ENCODE results near the gene STUM. TPM values are rescaled to one million over a fixed set of nuclear protein-coding genes. Genes with fewer than 3 reads are reported as not detected.

The STUM gene
- total and polyA plus RNA-seq, 2 experiments from 2014 or later: 0.23 to 1.3 TPM

GRCh38 chr1:226566234-226566633, 17.7 kb downstream of the STUM start (continued):
- no peak for TF ChIP-seq ZNF331 (CRISPR knock-in tag; IDR thresholded peaks at IDR 0.05; ENCODE audit: low read depth)
- TF ChIP-seq EZH2 (IDR thresholded peaks at IDR 0.05; ENCODE audit: low read depth, unreplicated experiment): no peak
- no peak for TF ChIP-seq CREB1 (CRISPR knock-in tag; IDR thresholded peaks at IDR 0.05; ENCODE audit: low read depth)

DNA sequence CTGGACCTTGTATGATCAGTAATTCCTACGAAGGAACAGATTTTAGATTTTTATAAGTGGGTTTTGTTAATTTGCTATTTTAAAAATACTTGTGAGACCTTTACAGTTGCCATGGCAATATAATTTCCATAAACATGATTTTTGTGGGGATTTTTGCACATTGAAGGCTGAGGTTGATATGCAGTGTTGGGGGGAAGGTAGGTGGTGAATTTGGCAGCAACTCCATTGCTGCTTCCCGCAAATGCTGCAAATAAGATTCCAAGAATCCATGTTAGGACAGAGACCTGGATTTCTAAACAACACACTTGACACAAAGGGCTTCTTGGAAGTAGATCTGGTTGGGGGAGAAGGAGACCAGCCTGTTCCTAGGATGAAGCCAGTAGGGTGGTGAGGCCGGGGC, 18.2 kb downstream of the STUM start:
- Histone ChIP-seq H3K79me2 (replicated peaks; ENCODE audit: insufficient read depth) (no peaks in the 10 kb centered on the region), H3K9me2 (ENCODE audit: insufficient read depth) (0 out of 2 replicates have a peak, but pooled peaks cover 7% of the 10 kb centered on the region), H3K4me1 (ENCODE audit: insufficient read depth) (no peaks in the 10 kb centered on the region), H3K36me3 (ENCODE audit: insufficient read depth) (no peaks in the 10 kb centered on the region), H3K27me3 (ENCODE audit: insufficient read depth) (no peaks in the 10 kb centered on the region), H3F3A (replicated peaks; ENCODE audit: low read depth) (no peaks in the 10 kb centered on the region), H3K4me3 (no peak overlapping the region), H4K20me1 (replicated peaks; ENCODE audit: insufficient read depth) (no peaks in the 10 kb centered on the region), H3K27ac (ENCODE audit: low read depth) (no peak overlapping the region), H2AFZ (no peak overlapping the region), H3K4me2 (no peak overlapping the region)
- H3K36me3 Mint-ChIP-seq (ENCODE audit: low read depth): no peaks in the 10 kb centered on the region
- no peak overlapping the region for H3K4me3 Mint-ChIP-seq
- TF ChIP-seq JUNB (IDR thresholded peaks at IDR 0.05; ENCODE audit: unreplicated experiment) (no peak), STAT1 (IDR thresholded peaks at IDR 0.05; ENCODE audit: unreplicated experiment) (no peak)
- no peak for DNase-seq (ENCODE audit: low spot score)
- peaks cover 19% of the 10 kb centered on the region for H3K4me1 Mint-ChIP-seq
- H3K27ac Mint-ChIP-seq: no peak overlapping the region
- no peak for ATAC-seq
- H3K9me3 Mint-ChIP-seq: no peaks in the 10 kb centered on the region
- H3K27me3 Mint-ChIP-seq (ENCODE audit: insufficient read depth, low read depth, poor library complexity): no peaks in the 10 kb centered on the region

DNA sequence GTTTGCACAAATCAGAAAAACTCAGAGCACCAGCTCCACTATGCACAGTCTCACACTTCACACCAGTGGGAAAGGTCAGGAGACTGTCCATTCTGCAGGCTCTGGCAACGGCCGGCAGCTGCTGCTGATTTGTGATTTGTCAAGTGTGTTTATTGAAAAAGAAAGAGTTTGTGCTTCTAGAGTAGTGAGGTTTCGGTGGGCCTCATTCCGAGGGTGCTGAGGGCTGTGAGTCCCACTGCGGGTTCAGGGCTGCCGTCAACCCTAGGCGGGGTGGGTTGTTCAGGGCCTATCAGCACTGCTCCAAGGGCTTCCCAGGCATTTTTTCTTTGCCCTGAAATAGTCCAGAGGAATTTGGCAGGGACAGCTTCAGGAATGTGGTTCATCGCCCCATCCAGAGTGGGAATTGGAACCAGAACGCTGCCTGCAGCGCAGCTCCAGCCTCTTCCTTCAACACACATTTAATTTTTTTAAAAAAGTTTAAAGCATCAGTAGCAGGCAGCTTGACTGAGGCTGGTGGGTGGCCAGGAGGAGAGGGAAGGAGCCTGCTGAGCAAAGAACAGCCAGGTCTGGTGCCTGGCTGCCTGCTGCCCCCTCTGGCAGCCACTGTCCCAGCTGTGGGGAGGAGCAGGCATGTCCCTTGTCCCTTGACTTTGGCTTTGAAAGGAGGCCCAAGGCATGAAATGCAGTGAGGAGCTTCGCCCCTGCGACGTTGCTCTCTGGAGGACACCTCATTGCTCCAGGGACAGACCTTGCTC, 19.7 kb downstream of the STUM start:
- Histone ChIP-seq H2AFZ (no peak overlapping the region), H3F3A (replicated peaks; ENCODE audit: low read depth) (no peaks in the 10 kb centered on the region), H3K27me3 (ENCODE audit: insufficient read depth) (no peaks in the 10 kb centered on the region), H3K4me1 (ENCODE audit: insufficient read depth) (no peaks in the 10 kb centered on the region), H3K79me2 (replicated peaks; ENCODE audit: insufficient read depth) (no peaks in the 10 kb centered on the region), H3K9me2 (ENCODE audit: insufficient read depth) (0 out of 2 replicates have a peak, but pooled peaks cover 7% of the 10 kb centered on the region), H3K27ac (ENCODE audit: low read depth) (peak overlapping the region; percentile 48; the same call in 1 of the 2 replicates), H3K4me2 (no peak overlapping the region), H3K4me3 (no peak overlapping the region), H4K20me1 (replicated peaks; ENCODE audit: insufficient read depth) (no peaks in the 10 kb centered on the region), H3K36me3 (ENCODE audit: insufficient read depth) (no peaks in the 10 kb centered on the region)
- no peak for TF ChIP-seq ZNF462 (CRISPR knock-in tag; IDR thresholded peaks at IDR 0.05)
- TF ChIP-seq, protein P1, sequence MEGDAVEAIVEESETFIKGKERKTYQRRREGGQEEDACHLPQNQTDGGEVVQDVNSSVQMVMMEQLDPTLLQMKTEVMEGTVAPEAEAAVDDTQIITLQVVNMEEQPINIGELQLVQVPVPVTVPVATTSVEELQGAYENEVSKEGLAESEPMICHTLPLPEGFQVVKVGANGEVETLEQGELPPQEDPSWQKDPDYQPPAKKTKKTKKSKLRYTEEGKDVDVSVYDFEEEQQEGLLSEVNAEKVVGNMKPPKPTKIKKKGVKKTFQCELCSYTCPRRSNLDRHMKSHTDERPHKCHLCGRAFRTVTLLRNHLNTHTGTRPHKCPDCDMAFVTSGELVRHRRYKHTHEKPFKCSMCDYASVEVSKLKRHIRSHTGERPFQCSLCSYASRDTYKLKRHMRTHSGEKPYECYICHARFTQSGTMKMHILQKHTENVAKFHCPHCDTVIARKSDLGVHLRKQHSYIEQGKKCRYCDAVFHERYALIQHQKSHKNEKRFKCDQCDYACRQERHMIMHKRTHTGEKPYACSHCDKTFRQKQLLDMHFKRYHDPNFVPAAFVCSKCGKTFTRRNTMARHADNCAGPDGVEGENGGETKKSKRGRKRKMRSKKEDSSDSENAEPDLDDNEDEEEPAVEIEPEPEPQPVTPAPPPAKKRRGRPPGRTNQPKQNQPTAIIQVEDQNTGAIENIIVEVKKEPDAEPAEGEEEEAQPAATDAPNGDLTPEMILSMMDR (conservative IDR thresholded peaks at IDR 0.05; ENCODE audit: low read depth in 2 of 2): peak; percentile 59 to 68
- Mint-ChIP-seq H3K4me3 (no peak overlapping the region), H3K9me3 (no peaks in the 10 kb centered on the region), H3K4me1 (peaks cover 19% of the 10 kb centered on the region), H3K27ac (no peak overlapping the region), H3K36me3 (ENCODE audit: low read depth) (no peaks in the 10 kb centered on the region), H3K27me3 (ENCODE audit: insufficient read depth, low read depth, poor library complexity) (no peaks in the 10 kb centered on the region)
- peak; percentile 83 for ATAC-seq
- DNase-seq (ENCODE audit: low spot score): peak; percentile 65
